Endodermal cell (in vitro differentiated cells): ENCODE data around the gene SEPTIN10. TPM values are rescaled to one million over a fixed set of nuclear protein-coding genes. Genes with fewer than 3 reads are reported as not detected.

ENCODE experiments used
- DNase-seq: peaks from one replicate; pipeline ENCODE4 v3.0.0-alpha.2; 2017
- H3K27ac ChIP-seq: 2 replicates; pipeline ENCODE4 v1.5.1; 2013; ENCODE audit warnings: mild to moderate bottlenecking, low read depth, low read length, moderate library complexity
- H3K27me3 ChIP-seq: 2 replicates; pipeline ENCODE4 v1.6.1; 2013; ENCODE audit warnings: mild to moderate bottlenecking, low read length, moderate library complexity; ENCODE audit not compliant: insufficient read depth, control insufficient read depth, poor library complexity, severe bottlenecking
- H3K36me3 ChIP-seq: 2 replicates; pipeline ENCODE4 v1.7.0; 2013; ENCODE audit warnings: mild to moderate bottlenecking, low read length, moderate library complexity; ENCODE audit not compliant: control insufficient read depth, insufficient read depth
- H3K4me1 ChIP-seq: one replicate; pipeline ENCODE4 v1.7.0; 2013; ENCODE audit warnings: low read length; ENCODE audit not compliant: control insufficient read depth, insufficient read depth
- H3K4me3 ChIP-seq: 2 replicates; pipeline ENCODE4 v1.5.1; 2013; ENCODE audit warnings: mild to moderate bottlenecking, low read length, moderate library complexity
- H3K9ac ChIP-seq: 2 replicates; pipeline ENCODE4 v1.6.1; 2013; ENCODE audit warnings: mild to moderate bottlenecking, low read length, moderate library complexity; ENCODE audit not compliant: poor library complexity, severe bottlenecking; ENCODE audit errors: extremely low read depth
- H3K9me3 ChIP-seq: 2 replicates; pipeline ENCODE4 v1.6.1; 2013; ENCODE audit warnings: mild to moderate bottlenecking, low read length, moderate library complexity; ENCODE audit not compliant: control insufficient read depth
- H3K27ac Mint-ChIP-seq: 2 replicates; pipeline ENCODE4 v1.8.0; 2020; ENCODE audit warnings: mixed read lengths
- H3K27me3 Mint-ChIP-seq: 2 replicates; pipeline ENCODE4 v1.8.0; 2021; ENCODE audit warnings: mild to moderate bottlenecking, mixed read lengths; ENCODE audit not compliant: insufficient read depth
- H3K36me3 Mint-ChIP-seq: 2 replicates; pipeline ENCODE4 v1.8.0; 2020; ENCODE audit warnings: low read depth, mixed read lengths
- H3K4me1 Mint-ChIP-seq: 2 replicates; pipeline ENCODE4 v1.8.0; 2020; ENCODE audit warnings: mixed read lengths
- H3K4me3 Mint-ChIP-seq: 2 replicates; pipeline ENCODE4 v1.8.0; 2020; ENCODE audit warnings: mild to moderate bottlenecking, moderate library complexity, mixed read lengths
- H3K9me3 Mint-ChIP-seq: 2 replicates; pipeline ENCODE4 v1.8.0; 2020; ENCODE audit warnings: mild to moderate bottlenecking, mixed read lengths
- CTCF ChIP-seq: fragments of 200-600 bp; sonication (generic); conservative IDR thresholded peaks from 2 replicates; pipeline ENCODE4 v1.5.0; 2021; ENCODE audit warnings: antibody characterized with exemption, mild to moderate bottlenecking
- WGBS, 2 experiments: methylation state at CpG; one replicate each; pipeline versions ENCODE4 v1.1.5 to v1.1.7; 2013; ENCODE audit warnings: missing lambda C conversion rate in 2 of 2, mixed read lengths in 1 of 2; ENCODE audit not compliant: insufficient coverage in 1 of 2, insufficient read length in 1 of 2; 5-methylcytosine and 5-hydroxymethylcytosine counted together
- total RNA-seq, 2 donors: library from RNA; stranded (reverse); fragmentation: NEBNext Ultra II Directional in 1 of 2; extraction: Animal tissue kit (Norgen Biotek cat#: 25700) in 1 of 2; gene quantifications; 2 replicates in 1 of 2; 3 replicates in 1 of 2; pipeline ENCODE4 v1.2.1, GENCODE V29; 2021

SEPTIN10 gene
- total RNA-seq, 2 donors from 2014 or later: 103 to 120 TPM

GRCh38 chr2:109624339-109624738 lies 10.6 kb upstream of the SEPTIN10 start:
- no peaks in the 10 kb centered on the region for H3K36me3 Mint-ChIP-seq
- TF ChIP-seq CTCF: no peak
- H3K27ac Mint-ChIP-seq: no peak overlapping the region
- no peaks in the 10 kb centered on the region for H3K4me1 ChIP-seq
- H3K27me3 Mint-ChIP-seq: no peaks in the 10 kb centered on the region
- no peak overlapping the region for H3K9ac ChIP-seq
- no peaks in the 10 kb centered on the region for H3K27me3 ChIP-seq
- no peaks in the 10 kb centered on the region for H3K4me1 Mint-ChIP-seq
- no peaks in the 10 kb centered on the region for H3K36me3 ChIP-seq
- no peak overlapping the region for H3K4me3 ChIP-seq
- no peaks in the 10 kb centered on the region for H3K9me3 Mint-ChIP-seq
- no peak overlapping the region for H3K27ac ChIP-seq
- H3K4me3 Mint-ChIP-seq: no peak overlapping the region
- WGBS, 2 experiments: 83% methylated on average over 1 to 4 of the region's 4 CpGs
- H3K9me3 ChIP-seq: no peaks in the 10 kb centered on the region
- DNase-seq: no peak

DNA sequence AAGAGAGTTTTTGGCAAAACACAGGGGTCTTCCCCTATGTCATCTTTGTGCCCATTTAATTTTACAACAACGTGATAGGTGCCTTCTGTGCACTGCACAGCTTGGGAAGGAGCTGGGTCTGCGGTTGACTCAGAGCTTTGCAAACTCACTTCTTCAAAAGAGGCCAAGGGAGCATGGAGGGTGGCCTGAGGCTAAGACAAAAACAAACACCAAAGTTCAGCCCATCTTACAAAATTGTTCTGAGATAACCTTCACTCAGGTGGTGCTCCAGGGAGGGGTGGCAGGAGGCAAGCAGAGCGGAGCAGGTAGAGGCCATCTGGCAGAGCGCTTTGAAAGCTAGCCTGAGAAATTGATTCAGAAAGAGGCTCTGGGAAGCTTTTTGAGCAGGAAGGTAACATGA lies 10.2 kb upstream of the SEPTIN10 start:
- Histone ChIP-seq H3K36me3 (no peaks in the 10 kb centered on the region), H3K27me3 (no peaks in the 10 kb centered on the region), H3K27ac (no peak overlapping the region), H3K9ac (no peak overlapping the region), H3K9me3 (no peaks in the 10 kb centered on the region), H3K4me3 (no peak overlapping the region), H3K4me1 (no peaks in the 10 kb centered on the region)
- no peaks in the 10 kb centered on the region for H3K27me3 Mint-ChIP-seq
- no peaks in the 10 kb centered on the region for H3K36me3 Mint-ChIP-seq
- no peak overlapping the region for H3K27ac Mint-ChIP-seq
- H3K4me3 Mint-ChIP-seq: no peak overlapping the region
- DNase-seq: no peak
- no peak for TF ChIP-seq CTCF
- WGBS, 2 experiments: 95 to 100% methylated on average over 4 of the region's 4 CpGs
- H3K9me3 Mint-ChIP-seq: no peaks in the 10 kb centered on the region
- no peaks in the 10 kb centered on the region for H3K4me1 Mint-ChIP-seq

GRCh38 chr2:109623297-109623696 lies 9.5 kb upstream of the SEPTIN10 start:
- no peak overlapping the region for H3K4me3 Mint-ChIP-seq

More at GRCh38 chr2:109623297-109623696, 9.5 kb upstream of the SEPTIN10 start:
- no peak for DNase-seq
- H3K36me3 Mint-ChIP-seq: no peaks in the 10 kb centered on the region
- H3K4me3 ChIP-seq: no peak overlapping the region
- WGBS, 2 experiments: 84 to 95% methylated on average over 4 to 5 of the region's 5 CpGs
- no peaks in the 10 kb centered on the region for H3K9me3 ChIP-seq
- H3K9me3 Mint-ChIP-seq: no peaks in the 10 kb centered on the region
- no peaks in the 10 kb centered on the region for H3K36me3 ChIP-seq
- H3K27ac ChIP-seq: no peak overlapping the region
- H3K27me3 ChIP-seq: no peaks in the 10 kb centered on the region
- H3K9ac ChIP-seq: no peak overlapping the region
- no peak for TF ChIP-seq CTCF
- H3K27ac Mint-ChIP-seq: no peak overlapping the region
- no peaks in the 10 kb centered on the region for H3K4me1 Mint-ChIP-seq
- H3K27me3 Mint-ChIP-seq: no peaks in the 10 kb centered on the region
- H3K4me1 ChIP-seq: no peaks in the 10 kb centered on the region
